NOMO-1 (cell line): ENCODE measurements around the gene SRGAP2C.
A peak's percentile ranks its signal among the peaks of the same experiment; 100 is the strongest.
"Not testable (repeated sequence)": the region's sequence is repeated elsewhere in the genome, so short reads cannot be mapped to it uniquely, and the experiment has no call there.

ENCODE experiments used
- DNase-seq, 2 experiments: peaks; one replicate each; lab custom pipeline; 2025; ENCODE audit not compliant: unreplicated experiment in 2 of 2; lab: John Stamatoyannopoulos, UW

The SRGAP2C gene

GRCh38 chr1:121184290-121185127 is at the start of gene SRGAP2C, which contains the start of gene FAM72B:
TSS of gene SRGAP2C (plus strand) at chr1:121184975. CDS start at chr1:121187447, 2,472 bp downstream.
TSS of gene FAM72B (minus strand) at chr1:121184340. CDS start at chr1:121183489, 851 bp downstream.
- peak; percentile 98 for DNase-seq

GRCh38 chr1:121140393-121140792 is 44.4 kb upstream of the SRGAP2C start:
- not testable (repeated sequence) for DNase-seq

- not testable (repeated sequence) for DNase-seq
Observed at GRCh38 chr1:121148489-121149190, 36.1 kb upstream of the SRGAP2C start.

- DNase-seq: not testable (repeated sequence)
Observed at GRCh38 chr1:121151294-121151693, 33.5 kb upstream of the SRGAP2C start.

DNA sequence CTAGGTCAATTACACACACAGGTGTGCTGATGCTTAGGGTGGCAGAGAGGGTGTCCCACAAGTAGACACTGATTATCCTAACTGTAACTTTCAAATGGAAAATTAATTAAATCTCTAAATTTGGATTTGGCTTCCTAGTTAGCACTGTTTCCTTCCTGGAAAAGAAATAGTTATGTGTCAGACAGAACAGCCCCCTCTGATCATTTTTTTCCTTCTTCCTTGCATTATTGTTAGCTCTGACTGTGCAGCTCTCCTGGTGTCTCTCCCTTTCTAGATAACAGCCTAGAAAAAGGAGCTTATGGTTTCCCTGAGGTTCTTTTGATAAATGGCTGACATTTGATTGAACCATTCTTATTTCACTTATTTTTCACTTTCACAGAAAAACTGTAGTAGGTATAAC is 32.0 kb upstream of the SRGAP2C start:
- DNase-seq: not testable (repeated sequence)

DNA sequence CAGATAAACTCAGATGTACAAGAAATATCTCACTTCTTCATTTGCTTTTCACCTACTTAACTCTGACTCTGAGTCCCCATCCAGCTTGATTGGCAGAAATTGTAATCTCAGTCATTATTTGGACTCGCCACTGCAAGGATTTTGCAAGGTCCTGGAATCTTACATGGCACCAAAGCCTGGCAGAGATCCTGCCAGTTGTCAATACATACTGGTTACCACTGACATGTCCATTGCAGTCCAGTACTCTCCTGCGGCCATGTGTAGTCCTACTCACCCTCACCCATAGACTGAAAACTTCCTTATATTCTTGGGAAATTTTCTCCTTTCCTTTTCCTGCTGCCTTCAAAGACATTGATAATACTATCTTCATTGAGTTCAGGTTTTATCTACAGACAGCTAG is 30.0 kb upstream of the SRGAP2C start:
- DNase-seq: not testable (repeated sequence)

GRCh38 chr1:121155671-121156358 is 29.0 kb upstream of the SRGAP2C start:
- not testable (repeated sequence) for DNase-seq

- DNase-seq: not testable (repeated sequence)
Observed at GRCh38 chr1:121156958-121157603, 27.7 kb upstream of the SRGAP2C start.

DNA sequence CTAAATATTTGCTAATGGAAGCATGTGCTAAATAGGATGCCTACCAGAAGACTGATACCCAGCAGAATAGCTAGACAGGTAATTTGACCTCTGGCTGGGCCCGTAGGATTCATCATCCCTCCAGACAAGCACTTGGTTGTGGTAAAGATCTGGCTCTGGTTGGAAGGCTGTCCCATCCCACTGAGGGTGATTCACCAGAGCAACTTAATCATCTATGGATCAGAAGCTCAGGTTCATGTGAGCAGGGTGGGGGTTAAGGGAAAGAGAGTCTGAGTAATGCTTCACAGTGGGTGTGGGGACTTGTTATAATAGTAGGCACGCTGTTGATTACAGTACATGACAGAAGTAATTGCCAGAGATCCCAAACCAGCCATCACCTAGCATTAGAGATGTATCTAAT is 27.2 kb upstream of the SRGAP2C start:
- not testable (repeated sequence) for DNase-seq

DNA sequence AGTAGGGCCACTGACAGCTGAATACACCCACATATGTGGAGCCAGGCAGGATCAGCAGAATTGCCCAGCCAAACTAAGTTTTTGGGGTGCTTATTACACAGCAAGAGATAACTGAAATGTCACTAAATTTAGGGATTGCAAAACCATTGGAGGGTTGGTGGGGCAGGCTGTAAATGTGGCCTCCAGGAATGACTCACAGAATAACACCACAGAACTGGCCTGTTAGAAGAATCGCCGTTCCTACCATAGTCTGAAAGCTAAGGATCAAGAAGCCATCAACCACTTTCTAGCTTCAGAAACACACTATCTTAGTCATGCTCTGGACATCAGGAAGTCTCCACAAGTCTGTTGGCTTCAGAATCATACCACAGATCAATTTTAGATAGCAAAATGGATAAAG is 24.7 kb upstream of the SRGAP2C start:
- DNase-seq: not testable (repeated sequence)

DNA sequence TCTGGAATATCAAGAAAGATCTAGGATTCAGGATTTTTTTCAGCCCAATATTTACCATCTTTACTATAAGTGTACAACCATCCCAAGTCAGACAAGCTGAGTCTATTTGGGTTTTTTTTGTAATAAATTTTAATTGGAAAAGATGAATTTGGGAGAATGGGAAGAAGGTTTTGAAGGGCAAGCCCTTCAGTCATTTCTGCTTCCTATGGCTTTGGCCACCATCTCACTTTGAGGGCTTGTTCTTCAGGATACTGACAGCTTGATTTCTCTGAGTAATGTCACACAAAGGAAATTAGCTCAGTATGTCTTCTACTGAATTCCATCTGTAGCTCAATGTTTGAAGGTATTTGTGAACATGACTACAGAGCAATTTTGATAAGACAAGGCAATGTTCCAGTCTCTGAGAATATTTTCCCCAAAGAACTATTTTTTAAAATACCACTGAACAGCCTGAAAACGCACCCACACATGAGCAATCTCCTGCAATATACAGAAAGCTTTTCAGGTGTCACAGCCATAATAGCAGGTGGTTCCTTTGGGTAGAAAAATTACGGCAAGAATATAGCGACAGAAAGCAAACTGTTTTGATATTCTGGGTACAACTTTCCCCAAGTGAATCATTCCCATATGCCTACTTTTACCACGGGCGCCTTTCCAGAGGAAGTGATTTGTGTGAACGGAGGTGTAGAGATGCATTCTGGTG is 23.4 kb upstream of the SRGAP2C start:
- DNase-seq: not testable (repeated sequence)

- DNase-seq: peak in 1 of 2 experiments; percentile 39
Observed at GRCh38 chr1:121163850-121164757, 20.7 kb upstream of the SRGAP2C start.

GRCh38 chr1:121165296-121165695 is 19.5 kb upstream of the SRGAP2C start:
- not testable (repeated sequence) for DNase-seq

GRCh38 chr1:121167225-121167738 is 17.5 kb upstream of the SRGAP2C start:
- not testable (repeated sequence) for DNase-seq

GRCh38 chr1:121168152-121168668 is 16.6 kb upstream of the SRGAP2C start:
- DNase-seq: not testable (repeated sequence)

DNA sequence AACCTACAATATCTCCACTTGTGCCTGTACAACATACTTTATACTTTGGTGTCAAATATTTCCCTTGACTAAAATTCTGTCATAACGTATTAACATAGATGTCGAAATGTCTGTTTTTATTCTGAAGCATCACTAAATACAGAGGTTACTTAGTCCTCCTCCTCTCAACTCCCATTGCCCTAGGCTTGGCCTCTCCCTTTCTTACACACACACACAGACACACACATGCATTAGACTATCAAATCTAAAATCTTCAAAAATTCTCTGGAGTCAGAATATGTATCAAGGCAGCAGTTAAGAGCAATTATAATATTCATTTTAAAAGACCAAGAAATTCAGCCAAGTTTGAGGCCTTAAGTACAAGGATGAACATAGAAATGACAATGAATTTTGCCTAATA is 8.1 kb upstream of the SRGAP2C start:
- DNase-seq: not testable (repeated sequence)

DNA sequence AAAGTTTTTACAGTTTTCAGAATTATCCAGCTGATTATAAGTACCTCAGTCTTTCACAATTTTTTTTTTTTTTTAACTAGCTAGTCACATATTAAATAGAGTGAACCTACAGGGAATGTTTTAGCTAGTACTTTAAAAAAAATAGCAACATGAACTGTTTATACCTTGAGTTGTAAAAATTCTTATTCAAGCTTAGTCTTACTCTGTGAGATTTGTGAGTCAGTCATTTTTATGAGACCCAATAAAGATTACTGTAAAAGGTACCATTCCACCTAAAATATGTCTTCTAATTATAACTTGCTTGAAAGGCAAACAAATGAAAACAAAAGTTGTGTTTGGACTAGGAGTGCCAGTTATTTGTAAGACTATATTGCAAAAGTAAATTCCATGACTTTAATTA is 6.6 kb upstream of the SRGAP2C start:
- not testable (repeated sequence) for DNase-seq

DNA sequence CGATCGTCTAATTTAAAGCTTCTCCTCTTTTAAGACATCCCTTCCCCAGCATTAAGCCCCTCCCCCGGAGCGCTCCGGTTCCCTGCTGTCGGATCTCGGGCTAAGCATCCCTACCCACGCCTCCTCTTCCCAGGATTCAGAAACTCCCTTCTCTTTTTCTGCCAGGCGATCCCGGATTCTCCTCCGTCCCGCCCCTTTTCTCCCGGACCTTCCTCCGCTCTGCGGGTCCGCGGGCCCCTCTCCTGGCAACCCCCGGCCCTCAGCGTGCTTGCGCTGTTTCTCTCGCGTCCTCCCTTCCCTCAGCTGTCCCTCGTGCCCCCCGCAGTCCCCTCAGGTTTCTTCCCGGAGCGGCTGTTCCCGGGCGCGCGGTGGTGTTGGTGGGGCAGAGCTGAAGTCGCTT is 908 bp upstream of the SRGAP2C start:
- not testable (repeated sequence) for DNase-seq
